GM19467 (cell line): ENCODE data around the gene GABBR2.
"Not testable (repeated sequence)": the region's sequence is repeated elsewhere in the genome, so short reads cannot be mapped to it uniquely, and the experiment has no call there.

Experiments
- ATAC-seq: cut with Tn5 transposase; IDR thresholded peaks from one replicate; pipeline ENCODE4 v1.9.1; 2021; ENCODE audit warnings: mild to moderate bottlenecking, moderate library complexity; ENCODE audit not compliant: unreplicated experiment

Gene GABBR2

DNA sequence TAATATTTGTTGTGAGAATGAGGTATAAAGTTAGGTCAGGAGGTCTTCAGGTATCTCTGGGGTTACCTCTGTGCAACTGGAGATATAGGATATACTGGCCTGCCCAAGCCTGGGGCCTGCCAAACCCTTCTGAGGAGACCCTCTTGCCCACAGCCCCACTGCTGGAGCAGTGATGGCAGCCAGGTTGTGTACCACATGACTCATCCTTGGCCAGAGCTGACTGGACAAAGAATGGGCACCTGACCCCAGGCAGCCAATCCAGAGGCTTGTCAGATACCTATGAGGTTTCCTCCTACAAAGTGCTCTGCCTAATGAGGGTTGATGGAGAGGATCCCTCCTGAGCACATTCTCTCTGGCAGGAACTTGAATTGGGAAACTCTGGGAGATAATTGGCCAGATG lies 397.2 kb downstream of the GABBR2 start:
- no peak for ATAC-seq

DNA sequence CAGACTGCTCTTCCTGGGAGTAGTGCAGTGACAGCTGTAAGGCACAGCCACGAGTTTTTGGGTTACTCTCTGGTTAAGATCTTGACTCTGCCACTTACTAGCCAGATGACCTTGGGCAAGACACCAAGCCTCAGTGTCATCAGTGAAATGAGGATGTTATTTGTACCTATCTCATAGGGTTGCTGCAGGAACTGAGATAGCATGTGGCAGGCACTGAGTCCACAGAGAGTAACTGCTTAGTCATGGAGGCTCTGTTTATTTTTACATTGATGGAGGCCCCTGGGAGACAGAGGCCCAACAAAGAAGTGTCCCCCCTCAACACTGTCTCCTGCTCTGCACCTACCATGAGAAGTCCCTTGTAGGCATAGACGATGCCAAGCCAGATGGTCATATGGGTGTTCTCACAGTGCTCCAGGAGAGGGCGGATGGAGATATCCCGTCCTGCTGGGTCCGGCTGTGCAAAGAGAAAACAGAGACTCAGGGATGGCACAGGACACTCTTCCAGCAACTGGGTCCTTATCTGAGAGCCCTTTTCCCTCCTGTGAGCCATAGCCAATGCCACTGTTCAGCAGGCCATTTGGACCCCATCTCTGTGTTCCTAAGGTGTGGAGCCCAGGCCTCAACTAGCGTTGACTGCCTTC lies 397.9 kb downstream of the GABBR2 start:
- ATAC-seq, result no peak

DNA sequence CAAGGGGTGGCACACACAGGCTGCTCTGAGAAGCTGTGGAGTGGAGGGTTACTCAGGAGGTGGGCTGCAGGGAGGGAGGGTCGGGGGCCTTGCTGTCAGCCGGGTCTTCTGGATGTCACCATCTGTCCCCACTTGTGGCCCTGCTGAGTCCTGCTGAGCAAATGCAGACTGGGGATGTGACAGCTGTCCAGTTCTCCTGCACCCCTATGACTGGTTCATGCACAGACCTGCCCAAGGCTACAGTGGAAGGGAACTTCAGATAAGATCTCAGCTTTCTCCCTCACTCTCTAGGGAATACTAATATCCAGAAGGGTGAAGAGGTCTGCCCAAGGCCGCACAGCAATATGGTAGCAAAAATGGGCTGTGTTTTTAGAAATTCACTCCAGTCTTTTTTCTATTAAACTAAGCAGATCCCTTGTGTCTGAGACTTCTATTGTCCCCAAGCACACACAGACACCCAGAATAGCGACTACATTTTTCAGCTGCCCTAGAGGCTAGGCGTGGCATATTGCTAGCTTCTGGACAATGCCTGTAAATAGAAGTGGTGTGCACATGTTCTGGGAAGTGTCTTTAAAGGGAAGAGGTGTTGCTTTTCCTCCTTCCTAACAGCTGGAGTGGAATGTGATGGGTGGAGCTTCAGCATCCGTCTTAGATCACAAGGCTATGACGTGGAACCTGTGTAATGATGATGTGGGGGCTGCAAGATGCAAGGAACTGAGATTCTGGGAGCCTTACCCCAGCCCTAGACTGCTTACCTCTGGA lies 402.2 kb downstream of the GABBR2 start:
- ATAC-seq, result no peak

DNA sequence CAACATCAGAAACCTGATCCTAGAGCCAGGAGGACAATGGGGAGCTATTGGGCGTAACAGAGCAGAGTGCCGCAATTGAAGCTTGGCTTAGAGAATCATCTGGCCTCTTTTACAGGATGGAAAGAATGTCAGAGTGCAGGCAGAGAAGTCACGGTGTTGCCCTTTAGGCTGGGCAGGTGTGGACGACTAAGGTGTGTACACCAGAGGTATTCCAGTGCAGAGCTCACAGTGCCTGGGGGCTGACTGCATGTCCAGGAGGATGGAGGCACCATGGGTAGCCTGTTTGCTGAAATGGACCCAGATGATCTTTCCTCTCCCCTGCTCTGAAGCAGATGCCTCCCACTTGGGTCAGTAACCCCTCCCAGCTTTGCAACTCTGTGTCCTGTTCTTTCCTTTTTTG lies 404.4 kb downstream of the GABBR2 start:
- no peak for ATAC-seq

DNA sequence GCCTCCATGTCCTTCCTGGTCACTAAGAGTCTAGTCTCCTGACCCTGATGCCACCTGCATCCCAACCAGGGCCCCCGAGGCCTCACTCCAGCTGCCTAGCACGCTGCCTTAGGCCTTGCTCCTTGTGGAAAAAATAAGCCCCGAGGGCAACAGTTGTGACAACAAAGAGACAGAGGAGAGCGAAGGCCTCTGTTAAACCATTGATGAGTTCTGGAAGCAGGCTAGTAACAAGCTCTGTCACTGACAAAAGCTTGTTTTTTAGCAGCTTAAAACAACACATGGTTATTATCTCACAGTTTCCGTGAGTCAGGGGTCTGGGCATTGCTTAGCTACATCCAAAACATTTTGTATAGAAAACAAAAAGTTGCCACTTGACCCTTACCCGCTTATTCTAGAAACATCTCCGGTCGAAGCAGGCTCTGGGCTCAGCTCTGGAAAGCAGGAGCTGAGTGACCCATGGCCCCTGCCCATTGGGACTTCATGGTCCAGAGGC lies 405.1 kb downstream of the GABBR2 start:
- ATAC-seq, result no peak

DNA sequence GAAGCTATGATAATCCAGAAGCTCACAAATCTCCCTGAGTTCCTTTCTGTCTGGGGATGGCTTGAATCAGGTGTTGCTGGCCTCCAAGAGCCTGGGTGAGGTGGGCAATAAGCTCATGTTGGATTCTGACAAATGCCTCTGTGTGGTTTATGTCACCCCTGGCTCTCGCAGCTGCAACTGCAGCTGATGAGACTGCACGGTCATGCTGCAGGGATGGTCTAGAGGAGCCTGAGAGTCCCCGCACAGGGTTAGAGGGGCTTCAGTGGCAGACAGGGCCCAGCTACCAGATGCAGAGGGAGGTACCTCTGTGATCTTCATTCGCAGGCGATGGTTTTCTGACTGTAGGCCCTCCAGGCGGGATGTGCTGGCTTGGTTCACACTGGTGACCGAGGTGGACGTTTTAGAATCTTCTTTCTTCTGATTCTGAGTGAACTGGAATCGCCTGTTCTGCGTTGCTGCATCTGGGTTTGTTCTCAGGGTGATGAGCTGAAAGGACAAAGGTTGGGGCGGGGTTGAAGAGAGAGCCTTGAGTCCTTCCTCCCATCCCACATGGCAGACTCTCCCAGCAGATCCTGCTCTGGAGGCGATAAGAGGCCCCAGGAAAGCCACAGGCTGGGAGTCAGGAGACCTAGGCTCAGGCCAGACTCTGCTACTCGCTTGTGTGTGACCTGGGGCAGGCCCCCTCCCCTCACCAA lies 405.6 kb downstream of the GABBR2 start:
- no peak for ATAC-seq

DNA sequence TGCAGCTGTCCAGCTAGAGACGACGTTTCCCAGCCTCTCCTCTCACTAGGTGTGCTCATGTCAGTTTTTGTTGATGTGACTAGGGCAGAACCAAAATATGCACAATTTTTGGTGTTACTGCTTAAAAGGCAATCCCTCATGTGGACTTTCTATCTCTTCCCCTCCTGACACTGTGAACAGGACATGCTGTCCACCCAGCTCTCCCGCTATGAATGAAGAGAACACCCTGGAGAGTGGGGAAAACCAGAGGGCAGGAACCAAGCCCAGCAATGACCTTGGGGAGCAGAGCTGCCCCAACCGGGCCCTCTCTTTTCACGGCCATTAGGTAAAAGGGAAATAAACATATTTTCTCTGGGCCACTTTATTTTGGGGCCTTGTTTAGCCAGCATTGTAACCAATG lies 406.6 kb downstream of the GABBR2 start:
- ATAC-seq, result no peak

DNA sequence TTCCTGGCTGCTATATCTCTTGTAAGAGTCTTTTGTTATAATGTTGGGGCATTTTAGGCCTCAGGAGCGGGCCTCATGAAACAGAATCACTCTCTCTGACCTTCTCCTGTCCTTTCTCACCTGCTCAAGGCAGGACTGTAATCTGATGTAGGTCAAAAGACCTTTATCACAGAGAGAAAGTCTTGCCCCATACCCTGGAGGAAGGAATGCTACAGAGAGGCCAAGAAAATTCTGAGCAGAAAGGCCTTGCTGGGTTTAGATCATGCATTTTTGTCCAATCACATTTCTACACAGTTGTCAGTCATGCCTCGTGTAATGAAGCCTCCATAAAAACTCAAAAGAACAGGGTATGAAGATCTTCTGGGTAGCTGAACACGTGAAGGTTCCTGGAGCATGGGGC lies 408.1 kb downstream of the GABBR2 start:
- ATAC-seq, result no peak

DNA sequence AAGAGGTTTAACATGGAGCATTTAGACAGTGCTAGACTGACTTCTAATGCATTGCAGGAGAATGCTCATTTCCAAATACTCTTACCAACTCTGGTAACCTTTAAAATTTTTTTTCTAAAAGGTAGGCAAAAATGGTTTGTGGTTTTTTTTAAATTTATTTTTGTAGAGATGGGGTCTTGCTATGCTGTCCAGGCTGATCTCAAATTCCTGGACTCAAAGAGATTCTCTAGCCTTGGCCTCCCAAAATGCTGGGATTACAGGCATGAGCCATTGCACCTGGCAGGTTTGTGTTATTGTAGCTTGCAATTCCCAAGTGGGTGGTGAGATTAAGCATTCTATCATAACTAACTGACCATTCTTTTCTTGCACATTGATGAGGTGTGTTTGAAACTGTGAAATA lies 410.3 kb downstream of the GABBR2 start:
- no peak for ATAC-seq

DNA sequence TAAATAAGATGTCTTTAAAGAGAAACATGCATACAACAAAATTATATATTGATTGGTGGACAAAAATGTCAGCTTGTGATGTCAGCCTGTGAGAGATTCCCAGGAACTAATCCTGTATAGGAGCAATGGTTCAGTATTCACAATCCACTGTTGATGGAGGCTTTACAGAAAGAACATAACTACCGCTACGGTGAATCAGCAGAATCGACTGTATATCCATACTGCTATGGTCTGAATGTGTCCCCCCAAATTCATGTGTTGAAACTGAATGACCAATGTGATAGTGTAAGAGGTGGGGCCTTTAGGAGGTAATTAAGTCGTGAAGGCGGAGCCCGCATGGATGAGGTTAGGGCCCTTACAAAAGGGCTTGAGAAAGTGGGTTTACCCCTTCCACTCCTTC lies 412.9 kb downstream of the GABBR2 start:
- no peak for ATAC-seq

DNA sequence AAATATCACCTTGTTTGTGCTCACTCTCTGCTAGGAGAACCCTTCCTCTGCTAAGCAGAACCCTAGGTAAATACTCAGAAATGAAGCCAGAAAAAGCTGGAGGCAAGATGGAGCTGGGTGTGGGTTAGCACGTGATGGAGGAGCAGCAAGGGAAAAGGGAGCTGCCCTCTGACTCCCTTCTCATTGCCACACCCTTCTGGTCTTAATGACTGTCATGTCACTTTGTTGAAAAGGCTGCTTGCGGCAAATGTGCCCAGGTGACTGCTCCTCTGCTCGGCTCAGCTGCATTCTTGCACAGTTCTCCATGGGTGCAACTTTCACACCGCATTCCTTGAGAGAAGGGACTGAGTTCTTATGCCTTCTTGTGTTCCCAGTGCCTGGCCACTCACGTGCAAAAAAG lies 416.9 kb downstream of the GABBR2 start:
- ATAC-seq, result no peak

DNA sequence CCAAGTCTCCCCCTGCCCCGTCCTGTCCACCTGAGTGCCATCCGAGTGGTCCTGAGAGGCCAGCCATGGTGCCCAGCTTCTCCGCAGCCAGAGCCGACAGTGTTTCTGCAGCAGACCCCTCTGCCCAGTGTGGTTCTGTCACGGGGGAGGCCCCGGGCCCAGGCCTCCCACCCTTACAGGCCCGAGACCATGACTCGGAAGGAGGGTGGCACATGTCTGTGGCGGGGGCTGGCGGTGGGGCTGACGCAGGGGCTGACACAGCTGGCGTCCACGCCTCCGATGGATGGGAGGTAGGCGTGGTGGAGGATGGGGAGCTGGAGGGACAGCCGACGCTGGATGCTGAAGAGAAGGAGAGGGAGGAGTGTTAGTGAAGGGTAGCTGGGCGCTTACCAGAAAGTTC lies 418.3 kb downstream of the GABBR2 start:
- ATAC-seq, result no peak

DNA sequence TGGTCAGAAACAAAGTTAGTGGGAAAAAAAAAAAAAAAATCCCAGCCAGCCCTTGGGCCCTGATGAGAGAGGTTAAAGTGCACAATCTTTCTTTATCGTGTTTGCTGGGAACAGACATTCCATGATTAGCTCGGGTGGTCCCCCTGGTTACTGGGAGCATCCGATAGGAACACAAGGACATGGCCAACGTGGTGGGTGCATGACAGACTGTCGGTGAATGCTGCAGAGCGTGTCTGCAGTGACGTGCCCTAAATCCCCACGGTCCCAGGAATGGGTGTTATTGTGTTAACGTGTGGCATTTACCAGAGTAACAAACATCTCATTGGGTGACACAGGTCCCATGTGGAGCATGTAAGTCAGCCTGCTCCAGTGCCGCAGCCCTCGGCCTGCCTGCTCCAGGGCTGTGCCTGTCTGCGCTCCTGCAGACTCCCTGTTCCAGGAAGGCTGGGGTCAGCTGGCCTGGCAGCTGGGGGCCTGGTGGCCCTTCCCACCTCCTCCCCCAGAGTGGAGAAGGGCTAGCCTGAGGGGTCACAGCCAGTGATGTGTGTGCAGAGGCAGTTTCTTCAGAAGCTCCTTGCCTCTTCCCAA lies 419.0 kb downstream of the GABBR2 start:
- ATAC-seq, result no peak

DNA sequence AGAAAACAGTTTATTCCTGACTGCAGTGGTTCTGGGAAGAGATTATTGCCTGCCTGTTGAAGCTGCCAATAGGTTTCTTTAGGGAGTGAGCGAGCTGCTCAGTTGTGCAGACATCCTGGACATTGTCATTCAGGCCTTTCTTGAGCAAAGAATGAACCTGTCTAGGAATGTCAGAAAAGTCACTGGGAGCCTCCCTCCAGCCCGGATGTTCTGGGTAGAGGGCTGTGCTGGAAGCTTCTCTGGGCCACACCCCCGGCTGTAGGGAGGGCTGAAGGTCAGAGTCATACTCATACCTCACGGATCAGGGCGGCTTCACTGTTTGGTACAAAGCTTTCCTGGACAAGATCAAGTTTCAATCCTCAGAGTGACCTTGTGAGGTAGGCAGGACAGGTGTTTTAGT lies 419.9 kb downstream of the GABBR2 start:
- no peak for ATAC-seq

DNA sequence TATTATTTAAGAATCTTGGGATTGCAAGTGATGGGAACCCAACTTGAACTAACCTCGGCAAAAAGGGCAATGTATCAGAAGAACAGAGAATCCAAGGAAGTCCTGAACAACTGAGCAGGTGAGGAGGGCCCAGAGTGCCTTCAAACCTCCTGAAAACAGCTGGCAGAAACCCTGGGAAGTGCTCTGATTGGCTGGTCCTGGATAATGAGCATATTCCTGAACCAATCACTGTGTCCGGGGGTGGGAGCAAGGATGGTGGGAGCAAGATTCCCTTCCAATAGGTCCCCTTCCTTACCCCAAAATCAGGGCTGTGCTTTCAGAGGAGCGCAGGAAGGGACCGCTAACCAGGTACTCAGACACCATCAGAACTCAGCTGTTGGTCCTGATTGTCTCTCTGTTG lies 421.4 kb downstream of the GABBR2 start:
- ATAC-seq, result no peak

DNA sequence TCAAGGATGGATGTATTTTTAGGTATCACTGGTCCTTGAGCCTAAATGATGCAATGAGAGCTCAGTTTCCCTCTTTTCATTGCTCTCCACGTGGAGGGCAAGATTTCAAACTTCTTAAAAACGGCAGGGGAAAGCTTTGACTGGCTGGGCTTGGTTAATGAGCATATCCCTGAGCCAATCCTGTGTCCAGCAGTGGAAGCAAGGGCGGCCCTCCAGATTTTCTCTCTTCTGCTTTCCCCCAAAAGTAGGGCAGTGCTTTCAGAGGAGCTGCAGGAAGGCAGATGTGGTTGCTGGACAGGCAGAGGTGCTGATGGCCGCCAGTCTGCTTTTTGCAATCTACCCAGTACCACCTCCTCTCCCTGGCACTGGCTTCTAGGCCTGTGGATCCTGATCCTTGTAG lies 423.3 kb downstream of the GABBR2 start:
- no peak for ATAC-seq

DNA sequence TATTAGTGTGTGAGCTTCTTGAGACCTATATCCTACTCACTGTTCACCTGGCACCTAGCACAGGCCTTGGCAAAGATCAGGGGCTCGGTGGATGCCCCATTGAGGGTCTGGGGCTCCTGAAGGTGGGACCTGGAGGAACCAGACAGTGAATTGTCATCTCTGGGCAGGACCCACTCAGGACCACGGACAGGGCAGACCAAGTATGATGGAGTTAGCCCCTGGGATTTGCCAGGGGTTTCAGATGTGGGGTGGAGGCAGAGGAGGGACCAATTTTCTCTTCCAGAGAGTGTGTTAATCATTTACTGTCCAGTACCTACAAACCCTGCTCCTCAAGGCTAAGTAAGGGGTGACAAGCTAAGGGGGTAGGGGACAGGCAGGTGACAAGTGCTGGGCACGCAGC lies 424.0 kb downstream of the GABBR2 start:
- no peak for ATAC-seq

DNA sequence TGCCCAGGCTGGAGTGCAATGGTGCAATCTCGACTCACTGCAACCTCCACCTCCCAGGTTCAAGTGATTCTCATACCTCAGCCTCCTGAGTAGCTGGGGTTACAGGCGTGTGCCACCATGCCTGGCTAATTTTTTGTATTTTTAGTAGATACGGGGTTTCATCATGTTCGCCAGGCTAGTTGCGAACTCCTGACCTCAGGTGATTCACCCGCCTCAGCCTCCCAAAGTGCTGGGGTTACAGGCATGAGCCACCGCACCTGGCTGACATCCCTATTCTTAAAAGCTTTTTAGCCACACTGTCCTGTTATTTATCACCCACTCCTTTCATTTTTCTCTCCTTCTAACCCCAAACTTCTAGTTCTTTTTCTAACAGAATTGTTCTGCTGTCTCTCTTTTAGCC lies 425.6 kb downstream of the GABBR2 start:
- not testable (repeated sequence) for ATAC-seq

DNA sequence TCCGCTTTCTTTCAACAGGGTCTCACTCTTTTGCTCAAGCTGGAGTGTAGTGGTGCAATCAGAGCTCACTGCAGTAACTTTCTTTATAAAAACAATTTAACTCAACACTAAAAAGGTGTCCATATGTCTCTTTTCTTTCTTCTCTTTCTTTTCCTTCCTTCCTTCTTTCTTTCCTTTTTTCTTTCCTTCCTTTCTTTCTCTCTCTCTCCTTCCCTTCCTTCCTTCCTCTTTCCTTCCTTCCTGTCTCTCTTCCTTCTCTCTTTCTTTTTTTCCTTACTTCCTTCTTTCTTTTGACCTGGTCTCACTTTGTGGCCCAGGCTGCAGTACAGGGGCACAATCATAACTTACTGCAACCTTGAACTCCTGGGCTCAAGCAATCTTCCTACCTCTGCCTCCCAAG lies 427.5 kb downstream of the GABBR2 start:
- no peak for ATAC-seq

DNA sequence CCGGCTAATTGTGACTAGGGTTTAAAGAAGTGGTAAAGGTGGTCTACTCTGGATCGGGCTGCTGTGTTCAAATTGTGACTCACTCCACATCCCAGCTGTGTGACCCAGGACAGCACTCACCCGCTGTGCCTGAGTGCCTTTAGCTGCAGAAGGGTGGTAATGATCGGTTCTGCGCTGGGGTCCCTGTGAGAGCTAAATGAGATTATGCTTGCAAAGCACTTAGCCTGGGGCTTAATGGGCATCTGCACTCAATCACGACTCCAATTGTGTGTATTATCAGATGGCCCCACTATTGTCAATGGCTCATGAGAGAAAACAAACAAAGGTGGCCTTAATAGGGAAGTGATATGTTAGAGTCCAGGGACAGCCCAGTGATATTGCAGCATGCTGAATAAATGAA lies 428.2 kb downstream of the GABBR2 start:
- ATAC-seq, result no peak

DNA sequence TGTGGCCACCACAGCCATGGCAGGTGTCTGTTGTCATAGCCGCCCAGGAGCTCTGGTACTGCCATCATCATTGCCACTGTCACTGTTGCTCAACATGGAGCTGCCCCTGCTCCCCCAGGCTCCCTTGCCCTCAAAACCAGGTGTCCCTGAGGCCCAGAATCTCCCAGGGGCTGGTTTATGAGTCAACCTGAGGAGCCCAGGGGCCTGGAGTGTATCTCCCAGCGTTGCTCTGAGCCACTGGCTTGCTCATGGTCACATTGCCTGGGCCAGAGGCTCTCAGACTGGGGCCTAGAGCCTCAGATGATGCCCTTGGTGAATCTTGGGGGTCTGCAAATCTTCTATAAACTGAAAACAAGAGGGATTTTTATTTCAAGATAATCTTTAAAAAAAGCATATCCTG lies 428.6 kb downstream of the GABBR2 start:
- no peak for ATAC-seq
